HT-29 (cell line): Measurements from ENCODE around the gene DNAJC10. TPM values are rescaled to one million over a fixed set of nuclear protein-coding genes. Genes with fewer than 3 reads are reported as not detected.
"Not testable (repeated sequence)": the region's sequence is repeated elsewhere in the genome, so short reads cannot be mapped to it uniquely, and the experiment has no call there.

Experiments
- DNase-seq: peaks from one replicate; pipeline ENCODE4 v3.0.0-alpha.2; 2015; ENCODE audit warnings: low spot score
- total RNA-seq: library from RNA; depleted of rRNA; stranded (reverse); fragments of >200 nt; shearing (Covaris generic); gene quantifications from 2 replicates; pipeline ENCODE4 v1.2.3, GENCODE V29; 2014

The DNAJC10 gene
- total RNA-seq, 1 experiment from 2014 or later, result 52.5 TPM

DNA sequence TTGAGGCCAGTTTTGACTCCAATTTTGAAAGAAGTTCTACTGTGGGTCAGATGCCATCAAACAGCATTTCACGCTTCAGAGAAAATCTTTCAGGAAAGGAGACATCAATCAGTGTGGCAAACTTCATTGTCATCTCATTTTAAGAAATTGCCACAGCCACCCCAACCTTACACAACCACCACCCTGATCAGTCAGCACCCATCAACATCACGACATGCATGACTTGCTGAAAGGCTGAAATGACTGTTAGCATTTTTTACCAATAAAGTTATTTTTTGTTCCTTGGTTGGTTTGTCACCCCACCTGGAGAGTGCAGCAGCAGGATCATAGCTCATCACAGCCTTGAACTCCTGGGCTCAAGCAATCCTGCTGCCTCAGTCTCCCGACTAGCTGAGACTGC, 10.4 kb downstream of the DNAJC10 start:
- no peak for DNase-seq

DNA sequence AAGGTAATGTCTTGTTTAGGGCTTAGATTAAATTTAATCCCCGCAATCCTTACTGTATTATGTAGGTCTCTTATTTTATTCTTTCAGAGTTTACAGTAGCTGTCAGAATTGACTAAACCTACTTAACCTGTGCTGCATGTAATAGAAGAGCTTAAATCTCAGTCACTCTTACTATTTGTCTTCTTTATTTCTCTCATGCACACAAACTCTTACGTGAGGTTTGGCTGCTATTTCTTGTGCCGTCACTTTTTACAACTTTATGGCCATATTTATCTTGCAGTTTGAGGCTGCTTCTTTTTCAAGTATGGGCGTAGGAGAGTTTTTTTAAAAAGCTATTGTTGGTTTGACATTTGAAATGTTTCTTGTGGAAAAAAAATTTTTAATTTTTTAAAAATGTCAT, 12.0 kb downstream of the DNAJC10 start:
- DNase-seq, result no peak

DNA sequence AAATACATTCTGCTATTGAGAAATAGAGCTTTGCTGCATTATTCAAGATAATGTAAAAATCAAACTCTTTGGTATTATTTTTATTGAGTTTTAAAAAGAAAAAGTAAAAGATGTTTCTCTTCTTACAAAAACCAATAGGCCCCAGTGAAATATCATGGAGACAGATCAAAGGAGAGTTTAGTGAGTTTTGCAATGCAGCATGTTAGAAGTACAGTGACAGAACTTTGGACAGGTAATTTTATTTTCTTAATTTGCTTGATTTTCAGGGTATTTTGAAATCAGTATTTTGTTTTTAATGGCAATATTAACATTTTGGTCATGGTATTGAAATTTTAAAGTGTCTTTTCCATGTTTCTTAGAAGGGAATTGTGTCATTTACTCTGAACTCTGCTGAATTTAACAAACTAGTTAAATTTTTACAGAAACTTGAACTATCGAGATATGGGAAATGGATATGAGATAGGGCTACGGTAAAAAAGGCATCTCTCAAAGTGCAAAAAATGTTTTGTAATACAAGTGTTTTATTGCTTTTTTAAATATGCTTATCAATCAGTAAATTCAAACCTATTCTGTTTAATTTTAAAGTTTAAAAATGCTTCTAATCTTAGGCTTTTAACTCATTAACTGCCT, 13.8 kb downstream of the DNAJC10 start:
- DNase-seq, result no peak

DNA sequence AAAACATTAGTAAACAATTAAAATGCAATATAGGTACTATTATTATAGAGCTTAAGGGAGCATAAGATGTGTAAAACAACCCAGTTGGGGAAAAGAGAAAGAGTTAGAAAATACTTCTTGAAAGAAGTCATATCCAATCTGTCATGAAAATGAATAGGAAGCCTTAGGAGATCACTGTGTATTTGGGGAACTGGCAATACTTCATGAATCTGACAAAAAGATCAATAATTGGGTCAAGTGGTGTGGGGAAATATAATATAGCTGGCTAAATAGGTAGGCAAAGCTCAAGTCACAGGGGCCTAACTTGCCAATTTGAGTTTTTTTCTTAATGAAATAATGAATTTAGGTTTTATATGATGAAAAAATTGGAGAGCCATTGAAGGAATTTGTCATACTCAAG, 14.4 kb downstream of the DNAJC10 start:
- DNase-seq, result no peak

DNA sequence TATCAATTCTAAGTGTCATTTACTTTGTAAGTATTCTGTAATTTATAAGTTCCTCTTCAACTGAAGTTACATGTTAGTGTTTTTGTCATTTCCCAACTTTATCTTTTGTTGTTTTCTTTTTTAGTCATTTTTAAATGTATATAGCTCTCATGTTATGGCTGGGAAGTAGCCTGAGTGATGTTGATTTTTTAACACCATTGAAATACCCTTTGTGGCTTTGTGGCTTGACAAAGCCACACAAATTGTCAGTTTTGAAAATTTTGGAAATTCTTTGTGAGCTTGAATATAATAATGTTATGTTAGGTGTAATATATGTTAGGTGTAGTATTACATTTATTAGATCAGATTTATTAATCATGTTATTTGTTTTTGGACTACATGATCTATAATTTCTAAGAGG, 16.7 kb downstream of the DNAJC10 start:
- DNase-seq, result no peak

DNA sequence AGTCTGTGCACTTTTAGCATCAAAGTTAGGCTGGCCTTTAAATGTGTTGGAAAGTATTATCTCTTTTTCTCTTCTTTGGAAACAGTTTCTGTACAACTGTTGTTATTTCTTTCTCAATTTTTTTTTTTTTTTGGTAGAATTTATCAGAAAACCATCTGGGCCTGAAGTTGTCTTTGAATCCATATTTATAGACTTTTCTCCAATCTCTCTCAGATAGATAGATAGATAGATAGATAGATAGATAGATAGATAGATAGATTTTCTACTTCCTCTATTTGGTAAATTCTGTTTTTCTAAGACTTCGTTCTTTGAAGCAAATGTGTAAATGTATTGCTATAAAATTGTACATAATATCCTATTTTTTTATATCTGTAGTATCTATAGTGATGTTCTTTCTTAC, 17.5 kb downstream of the DNAJC10 start:
- no peak for DNase-seq

DNA sequence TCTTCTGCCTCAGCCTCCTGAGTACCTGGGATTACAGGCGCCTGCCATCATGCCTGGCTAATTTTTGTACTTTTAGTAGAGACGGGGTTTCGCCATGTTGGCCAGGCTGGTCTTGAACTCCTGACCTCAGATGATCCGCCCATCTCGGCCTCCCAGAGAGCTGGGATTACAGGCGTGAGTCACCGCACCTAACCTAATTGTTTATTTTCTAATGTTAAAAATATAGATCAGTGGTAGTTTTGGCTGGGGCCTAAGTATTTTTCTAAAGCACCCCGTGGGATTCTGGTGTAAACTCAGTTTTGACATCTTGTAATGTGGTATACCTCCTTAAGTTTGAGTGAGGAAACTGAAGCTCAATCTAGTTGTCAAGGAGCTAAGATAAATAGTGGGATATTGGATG, 20.8 kb downstream of the DNAJC10 start:
- not testable (repeated sequence) for DNase-seq

DNA sequence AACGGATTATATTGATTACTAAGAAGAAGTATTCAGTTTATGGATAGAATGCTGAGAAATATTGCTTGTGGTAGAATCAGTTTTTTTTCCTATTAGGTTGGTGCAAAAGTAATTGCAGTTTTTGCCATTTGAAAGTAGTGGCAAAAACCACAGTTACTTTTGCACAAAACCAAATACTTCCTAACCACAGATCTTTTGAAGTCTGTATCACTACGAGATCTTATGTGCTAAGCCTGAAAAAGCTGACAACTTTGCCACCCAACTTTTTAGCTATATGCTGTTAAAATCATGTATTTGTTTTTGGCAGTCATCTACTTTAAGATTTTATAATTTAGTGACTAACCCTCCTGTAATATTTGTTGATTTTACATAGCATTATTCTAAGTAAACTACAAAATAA, 24.6 kb downstream of the DNAJC10 start:
- no peak for DNase-seq

DNA sequence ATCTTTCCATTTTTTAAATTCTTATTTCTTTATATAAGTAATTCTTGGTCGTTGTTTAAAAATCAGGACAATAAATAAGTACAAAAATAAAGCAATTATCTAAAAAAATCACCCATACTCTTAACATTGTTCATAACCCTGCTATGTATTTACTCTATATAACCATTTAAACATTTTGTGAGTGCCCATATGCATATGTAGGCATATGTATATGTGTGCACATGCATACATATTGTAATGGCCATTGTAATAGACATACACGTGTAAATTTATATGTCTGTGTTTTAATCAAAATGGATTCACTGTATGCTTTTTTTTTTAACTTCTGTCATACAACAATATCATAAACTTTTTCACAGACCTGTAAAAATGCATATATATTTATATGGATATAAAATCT, 25.6 kb downstream of the DNAJC10 start:
- DNase-seq, result no peak

DNA sequence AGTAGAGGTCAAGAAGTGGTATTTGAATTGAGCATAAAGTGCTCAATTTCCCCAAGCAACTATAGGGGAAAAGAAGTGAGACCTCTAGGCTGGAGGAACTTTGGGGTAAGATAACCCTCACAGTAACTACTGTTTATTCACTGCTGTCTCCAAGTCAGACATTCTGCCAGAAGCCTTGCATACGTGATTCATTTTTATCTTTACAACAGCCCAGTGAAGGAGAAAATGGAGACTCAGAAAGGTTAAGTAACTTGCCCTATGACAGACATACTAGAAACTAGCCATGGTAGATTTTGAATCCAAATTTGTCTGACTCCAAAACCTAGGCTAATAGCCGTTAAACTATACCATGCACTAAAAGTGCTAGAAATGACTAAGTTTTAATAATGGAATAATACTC, 28.4 kb downstream of the DNAJC10 start:
- no peak for DNase-seq

DNA sequence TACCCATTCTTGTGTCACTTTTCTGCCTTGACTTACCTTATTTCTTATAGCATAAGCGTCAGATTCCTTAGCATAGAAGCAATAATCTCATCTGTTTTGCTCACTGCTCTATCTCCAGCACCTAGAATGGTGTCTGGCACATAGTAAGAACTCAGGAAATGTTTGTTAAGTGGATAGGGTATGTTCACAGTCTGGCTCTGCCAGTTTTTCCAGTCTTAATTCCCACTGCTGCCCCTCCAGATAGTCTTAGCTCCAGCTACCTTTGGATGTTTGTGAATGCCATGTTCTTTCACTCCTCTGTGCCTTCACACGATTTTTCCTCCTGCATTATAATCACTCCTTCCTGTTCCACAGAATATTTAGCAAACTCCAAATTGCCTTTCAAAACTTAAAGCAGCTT, 29.0 kb downstream of the DNAJC10 start:
- DNase-seq, result no peak

DNA sequence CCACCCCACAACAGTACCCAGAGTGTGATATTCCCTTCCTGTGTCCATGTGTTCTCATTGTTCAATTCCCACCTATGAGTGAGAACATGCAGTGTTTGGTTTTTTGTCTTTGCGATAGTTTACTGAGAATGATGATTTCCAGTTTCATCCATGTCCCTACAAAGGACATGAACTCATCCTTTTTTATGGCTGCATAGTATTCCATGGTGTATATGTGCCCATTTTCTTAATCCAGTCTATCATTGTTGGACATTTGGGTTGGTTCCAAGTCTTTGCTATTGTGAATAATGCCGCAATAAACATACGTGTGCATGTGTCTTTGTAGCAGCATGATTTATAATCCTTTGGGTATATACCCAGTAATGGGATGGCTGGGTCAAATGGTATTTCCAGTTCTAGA, 29.8 kb downstream of the DNAJC10 start:
- not testable (repeated sequence) for DNase-seq

DNA sequence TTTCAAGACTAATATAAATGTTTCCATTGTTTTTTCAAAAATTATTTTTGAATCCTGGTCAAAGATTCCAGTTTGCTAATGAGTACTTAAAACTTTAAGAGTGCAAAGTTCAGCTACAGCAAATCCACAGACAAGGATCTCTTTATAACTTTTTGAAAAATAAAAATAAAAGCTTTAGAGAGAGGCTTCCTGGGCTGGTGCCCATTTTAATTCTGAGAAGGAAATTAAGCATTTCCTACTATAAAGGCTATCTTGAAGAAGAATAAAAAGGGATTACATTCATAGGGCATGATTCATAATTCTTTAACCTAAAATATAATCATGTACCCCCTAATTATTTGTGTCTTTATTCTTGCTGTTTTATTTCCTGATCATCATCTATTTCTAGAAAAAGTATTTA, 38.2 kb downstream of the DNAJC10 start:
- no peak for DNase-seq

DNA sequence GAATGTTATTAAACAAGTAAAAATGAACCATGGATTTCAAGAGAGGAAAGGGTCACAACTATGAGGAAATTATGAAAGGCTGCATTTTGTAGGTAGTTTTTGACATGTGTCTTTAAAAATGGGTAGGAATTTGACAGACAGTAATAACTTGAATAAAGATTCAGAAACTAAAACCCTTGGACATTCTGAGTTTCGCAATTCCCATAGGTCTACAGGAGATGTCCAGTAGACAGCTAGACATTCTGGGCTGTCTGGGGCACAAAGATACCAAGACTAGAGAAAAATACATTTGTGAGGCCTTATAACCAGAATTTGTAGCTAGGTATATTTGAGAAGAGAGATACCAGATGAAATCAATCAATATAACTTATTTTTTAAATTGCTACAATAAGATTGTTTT, 42.3 kb downstream of the DNAJC10 start:
- no peak for DNase-seq

DNA sequence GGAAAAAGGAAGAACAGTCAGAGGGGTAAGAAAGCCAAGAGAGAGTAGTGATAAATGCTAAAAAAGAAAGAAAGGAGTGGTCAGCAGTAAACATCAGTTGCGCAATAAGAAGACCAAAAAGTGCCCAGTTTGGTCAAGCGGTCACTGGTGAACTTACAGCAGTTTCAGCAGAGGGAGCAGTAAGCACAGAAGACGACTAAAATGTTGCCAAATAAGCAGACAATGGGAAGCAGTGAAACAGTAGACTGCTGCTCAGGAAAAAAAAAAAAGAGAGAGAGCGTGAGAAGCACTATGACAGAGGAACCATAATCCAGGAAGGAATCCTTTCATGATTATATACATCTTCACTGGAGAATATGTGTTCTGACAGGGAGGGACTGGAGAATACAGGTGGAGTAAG, 45.8 kb downstream of the DNAJC10 start:
- no peak for DNase-seq

DNA sequence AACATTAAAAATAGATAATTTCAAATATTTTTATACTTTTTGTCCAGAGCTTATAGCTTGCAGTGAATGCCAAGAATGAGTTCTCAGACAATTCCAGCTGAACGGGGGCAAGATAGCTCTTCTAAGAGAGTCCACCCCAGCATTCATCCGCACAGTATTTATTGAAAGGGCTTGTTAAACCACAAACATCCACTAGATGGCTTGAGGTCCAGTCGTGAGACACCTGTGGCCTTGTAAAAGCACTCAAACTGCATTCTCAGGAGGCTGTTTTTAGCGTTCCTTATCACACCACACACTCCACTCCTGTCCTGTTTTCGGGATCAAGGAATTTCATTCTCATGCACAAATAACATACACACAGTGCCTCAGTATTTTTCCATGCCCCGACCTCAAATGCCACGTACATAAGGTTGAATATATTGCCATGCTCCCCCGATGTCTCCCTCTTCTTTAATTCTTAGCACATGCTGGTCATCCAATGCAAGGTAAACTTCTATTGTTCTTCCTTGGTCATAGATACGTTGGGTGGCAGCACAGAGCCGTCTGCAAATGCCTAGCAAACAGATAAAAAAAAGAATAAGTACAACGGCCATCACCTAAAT, 47.4 kb downstream of the DNAJC10 start:
- DNase-seq, result peak; percentile 72

DNA sequence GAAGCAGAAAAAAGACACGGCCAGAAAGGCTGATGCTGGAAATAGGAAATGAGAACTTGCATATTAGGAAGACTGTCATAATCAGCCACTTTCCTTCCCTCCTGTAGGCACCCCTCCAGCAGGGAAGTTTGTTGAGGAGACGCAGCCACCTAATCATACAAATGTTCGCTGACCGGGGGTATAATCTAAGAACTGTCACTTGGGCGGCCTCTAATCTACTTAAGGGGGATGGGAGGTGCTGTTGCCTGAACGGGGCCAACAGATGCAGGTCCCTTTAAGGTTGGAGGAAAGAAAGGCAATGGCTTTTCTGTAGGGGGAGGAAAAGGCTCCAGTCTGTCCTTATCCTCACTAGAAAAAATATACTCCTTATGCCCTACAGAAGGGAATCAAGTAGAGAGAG, 50.6 kb downstream of the DNAJC10 start:
- no peak for DNase-seq

DNA sequence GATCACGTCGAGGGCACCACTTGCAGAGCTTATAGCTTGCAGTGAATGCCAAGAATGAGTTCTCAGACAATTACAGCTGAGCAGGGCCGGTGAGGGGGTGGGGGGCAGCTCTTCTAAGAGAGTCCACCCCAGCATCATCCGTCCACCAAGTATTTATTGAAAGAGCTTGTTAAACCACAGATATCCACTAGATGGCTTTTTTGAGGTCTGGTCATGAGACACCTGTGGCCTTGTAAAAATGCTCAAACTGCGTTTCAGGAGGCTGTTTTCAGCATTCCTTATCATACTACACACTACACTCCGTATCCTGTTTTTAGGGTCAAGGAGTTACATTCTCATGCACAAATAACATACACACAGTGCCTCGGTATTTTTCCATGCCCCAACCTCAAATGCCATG, 51.5 kb downstream of the DNAJC10 start:
- peak; percentile 53 for DNase-seq

DNA sequence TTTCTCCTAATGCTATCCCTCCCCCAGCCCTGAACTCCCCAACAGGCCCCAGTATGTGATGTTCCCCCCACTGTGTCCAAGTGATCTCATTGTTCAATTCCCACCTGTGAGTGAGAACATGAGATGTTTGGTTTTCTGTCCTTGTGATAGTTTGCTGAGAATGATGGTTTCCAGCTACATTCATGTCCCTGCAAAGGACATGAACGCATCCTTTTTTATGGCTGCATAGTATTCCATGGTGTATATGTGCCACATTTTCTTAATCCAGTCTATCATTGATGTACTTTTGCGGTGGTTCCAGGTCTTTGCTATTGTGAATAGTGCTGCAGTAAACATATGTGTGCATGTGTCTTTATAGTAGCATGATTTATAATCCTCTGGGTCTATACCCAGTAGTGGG, 52.9 kb downstream of the DNAJC10 start:
- DNase-seq, result not testable (repeated sequence)

DNA sequence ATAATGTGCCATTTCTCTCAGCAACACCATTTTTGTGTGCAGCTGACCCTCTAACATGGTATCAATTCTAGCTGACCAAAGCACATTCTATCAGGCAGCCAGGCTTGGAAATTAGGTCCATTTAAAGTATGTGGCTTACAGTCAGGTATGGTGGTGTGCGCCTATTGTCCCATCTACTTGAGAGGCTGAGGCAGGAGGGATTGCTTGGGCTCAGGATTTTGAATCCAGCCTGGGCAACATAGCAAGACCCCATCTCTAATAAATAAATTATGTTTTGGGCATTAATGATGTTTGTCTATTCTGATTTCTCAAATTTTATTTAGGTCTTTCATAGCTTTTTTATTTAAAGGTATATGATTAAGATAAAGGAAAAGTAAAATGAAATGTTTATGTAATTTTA, 63.3 kb downstream of the DNAJC10 start:
- DNase-seq, result no peak

DNA sequence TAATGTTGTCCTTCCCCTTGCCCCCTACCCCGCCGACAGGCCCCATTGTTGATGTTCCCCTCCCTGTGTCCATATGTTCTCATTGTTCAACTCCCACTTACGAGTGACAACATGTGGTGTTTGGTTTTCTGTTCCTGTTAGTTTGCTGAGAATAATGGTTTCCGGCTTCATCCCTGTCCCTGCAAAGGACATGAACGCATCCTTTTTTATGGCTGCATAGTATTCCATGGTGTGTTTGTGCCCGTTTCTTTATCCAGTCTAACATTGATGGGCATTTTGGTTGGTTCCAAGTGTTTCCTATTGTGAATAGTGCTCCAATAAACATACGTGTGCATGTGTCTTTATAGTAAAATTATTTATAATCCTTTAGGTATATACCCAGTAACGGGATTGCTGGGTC, 65.0 kb downstream of the DNAJC10 start:
- not testable (repeated sequence) for DNase-seq

DNA sequence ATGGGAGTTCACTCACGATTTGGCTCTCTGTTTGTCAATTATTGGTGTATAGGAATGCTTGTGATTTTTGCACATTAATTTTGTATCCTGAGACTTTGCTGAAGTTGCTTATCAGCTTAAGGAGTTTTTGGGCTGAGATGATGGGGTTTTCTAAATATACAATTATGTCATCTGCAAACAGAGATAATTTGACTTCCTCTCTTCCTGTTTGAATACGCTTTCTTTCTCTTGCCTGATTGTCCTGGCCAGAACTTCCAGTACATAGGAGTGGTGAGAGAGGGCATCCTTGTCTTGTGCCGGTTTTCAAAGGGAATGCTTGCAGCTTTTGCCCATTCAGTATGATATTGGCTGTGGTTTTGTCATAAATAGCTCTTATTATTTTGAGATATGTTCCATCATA, 66.6 kb downstream of the DNAJC10 start:
- not testable (repeated sequence) for DNase-seq

DNA sequence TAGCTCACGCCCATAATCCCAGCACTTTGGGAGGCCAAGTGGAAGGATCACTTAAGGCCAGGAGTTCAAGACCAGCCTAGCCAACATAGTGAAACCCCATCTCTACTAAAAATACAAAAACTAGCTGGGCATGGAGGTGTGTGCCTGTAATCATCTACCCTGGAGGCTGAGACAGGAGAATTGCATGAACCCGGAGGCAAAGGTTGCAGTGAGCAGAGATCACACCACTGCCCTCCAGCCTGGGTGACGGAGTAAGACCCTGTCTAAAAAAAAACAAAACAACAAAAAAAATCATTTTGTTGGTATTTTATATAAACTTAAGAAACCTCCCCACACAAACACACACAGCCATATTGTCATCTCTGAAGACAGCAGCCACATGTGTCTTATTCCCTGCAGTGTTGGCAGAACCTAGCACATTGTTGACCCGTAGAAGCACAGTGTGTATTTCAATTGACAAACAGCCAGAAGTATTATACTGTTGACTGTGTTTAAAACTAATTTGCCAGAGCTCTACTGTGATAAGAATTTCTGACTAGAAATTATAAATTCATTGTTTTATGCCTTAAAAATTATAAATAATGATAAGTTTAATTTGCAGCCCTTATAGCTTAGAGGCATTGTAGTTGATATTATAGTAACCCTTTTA, 68.1 kb downstream of the DNAJC10 start:
- no peak for DNase-seq
